Frontal cortex (tissue), 4 donors: ENCODE measurements around the gene PCAT6. TPM values are rescaled to one million over a fixed set of nuclear protein-coding genes. Genes with fewer than 3 reads are reported as not detected.
"Not testable (repeated sequence)": the region's sequence is repeated elsewhere in the genome, so short reads cannot be mapped to it uniquely, and the experiment has no call there.

Experiments
- DNase-seq, 2 donors: peaks; one replicate each; pipeline ENCODE4 v3.0.0; 2012; ENCODE audit warnings: low spot score in 2 of 2
- FAIRE-seq: peaks from 2 replicates; lab custom pipeline; 2012; peaks lifted over from hg19 to GRCh38; lab: Jason Lieb, UNC
- total RNA-seq: library from RNA; depleted of rRNA; stranded (reverse); fragments of >200 nt; gene quantifications from one replicate; pipeline ENCODE4 v1.2.3, GENCODE V29; 2014
- donor health status: control.
- donor health status: control.
- donor health status: control.

Gene PCAT6
- total RNA-seq, result not detected

DNA sequence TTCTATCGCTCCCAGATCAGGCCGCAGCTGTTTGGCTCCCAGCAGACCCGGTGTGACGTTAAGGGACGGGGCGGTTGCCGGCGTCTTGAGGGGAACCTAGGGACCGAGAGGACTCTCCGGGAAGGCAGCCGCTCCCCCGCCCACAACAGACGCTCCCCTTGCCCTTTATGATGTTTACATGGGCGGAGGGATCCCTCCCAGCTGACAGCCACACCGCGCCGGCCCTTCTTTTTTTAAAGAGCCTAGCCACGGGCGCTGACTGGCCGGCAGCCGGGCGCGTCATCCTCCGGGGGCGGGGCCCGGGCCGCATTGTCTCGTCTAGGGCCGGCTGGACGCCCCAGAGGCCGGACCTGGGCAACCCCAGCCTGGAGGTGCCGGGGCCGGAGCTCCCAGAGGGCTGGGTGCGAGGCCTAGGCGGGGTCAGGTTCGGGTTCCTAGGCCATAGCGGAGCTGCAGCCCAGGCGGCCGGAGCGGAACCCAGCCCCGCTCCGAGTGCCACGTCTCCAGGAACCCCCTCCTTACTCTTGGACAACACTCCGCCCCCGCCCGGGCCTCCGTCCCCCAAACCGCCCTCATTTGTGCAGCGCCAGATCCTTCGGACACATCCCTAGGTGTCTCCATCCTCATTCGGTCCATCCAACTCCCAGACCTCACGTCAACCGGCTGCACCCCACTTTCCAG lies at the start of gene PCAT6:
PCAT6 (plus strand) TSS at position 340 of the 681 bp plus-strand sequence.
- peak; percentile 97 to 99 for DNase-seq
- FAIRE-seq, result no peak

DNA sequence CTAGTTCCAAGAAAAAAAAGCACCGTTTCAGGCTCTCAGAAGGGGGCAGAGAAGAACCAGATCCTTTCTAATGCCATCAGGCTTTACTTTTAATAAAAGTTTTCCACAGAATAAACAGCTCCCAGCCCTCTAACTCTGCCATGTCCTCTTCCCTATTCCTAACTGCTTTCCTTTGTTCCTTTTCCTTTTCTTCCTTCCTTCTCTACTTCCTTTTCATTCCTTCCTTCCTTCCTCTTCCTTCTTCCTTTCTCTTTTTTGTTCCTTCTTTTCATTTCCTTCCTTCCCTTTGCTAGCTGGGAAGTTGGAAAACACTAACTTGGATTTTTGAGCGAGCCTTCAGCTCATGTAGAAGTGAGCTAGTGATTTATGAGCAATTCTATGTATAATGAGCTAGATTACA lies 48.7 kb upstream of the PCAT6 start:
- DNase-seq (no peak), FAIRE-seq (no peak)

DNA sequence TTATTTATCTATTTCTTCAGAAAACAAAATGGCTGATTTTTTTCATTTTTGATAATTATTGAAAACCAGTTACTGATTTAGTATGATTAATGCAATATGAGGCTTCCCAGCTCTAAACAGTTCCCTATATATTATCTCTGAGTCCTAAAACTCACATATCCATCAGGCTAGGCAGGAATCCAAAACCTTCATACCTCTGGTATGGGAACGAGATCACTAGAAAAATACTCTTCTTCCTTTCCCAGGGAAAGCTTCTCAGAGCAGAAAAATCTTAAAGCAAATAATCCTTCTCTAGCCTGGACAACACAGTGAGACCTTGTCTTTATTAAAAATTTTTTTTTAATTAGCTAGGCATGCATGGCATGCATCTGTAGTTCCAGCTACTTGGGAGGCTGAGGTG lies 45.0 kb upstream of the PCAT6 start:
- FAIRE-seq, result no peak
- DNase-seq, result no peak

DNA sequence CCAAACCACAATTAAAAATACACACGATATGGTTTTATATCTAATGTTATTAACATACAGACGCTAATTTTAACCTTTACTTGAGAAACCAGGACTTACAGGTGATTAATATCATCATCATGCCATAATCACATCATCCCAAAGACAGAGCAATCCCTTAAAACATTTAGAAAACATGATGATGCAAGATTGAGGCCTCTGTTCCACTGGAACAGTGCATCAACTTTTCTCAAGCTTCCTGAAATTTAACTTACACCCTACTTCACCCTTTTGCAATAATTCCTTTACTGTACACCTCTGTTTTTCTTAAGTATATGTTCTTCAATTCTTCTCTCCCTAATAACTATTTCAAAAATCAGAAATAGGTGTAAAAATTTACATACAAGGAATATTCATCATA lies 40.6 kb upstream of the PCAT6 start:
- no peak for DNase-seq
- no peak for FAIRE-seq

DNA sequence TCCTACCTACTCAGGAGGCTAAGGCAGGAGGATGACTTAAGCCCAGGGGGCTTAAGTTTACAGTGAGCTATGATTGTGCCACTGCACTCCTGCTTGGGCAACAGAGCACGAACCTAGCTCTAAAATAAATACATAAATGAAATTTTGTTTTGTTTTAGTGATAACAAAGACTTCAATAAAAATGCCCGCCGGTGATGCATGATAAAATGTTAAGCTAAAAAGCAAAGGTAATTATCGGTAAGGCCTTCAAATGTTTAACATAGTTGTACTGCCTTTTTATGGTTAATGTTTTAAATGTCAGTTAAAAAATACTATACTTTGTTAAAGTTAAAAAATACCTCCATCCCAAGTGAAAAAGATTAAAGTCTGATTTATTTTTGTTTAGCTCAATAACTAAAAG lies 29.6 kb upstream of the PCAT6 start:
- FAIRE-seq, result no peak
- DNase-seq, result no peak

DNA sequence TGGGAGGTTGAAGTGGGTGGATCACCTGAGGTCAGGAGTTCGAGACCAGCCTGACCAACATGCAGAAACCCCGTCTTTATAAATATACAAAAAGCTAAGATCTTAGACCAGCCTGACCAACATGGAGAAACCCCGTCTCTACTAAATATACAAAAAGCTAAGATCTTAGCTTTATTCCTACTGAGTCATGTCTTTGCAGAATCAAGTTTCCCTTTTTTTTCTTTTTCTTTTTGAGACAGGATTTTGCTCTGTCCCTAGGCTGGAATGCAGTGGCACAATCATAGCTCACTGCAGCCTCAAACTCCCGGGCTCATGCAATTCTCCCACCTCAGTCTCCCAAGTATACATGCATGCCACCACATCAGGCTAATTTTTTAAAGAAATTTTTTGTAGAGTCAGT lies 23.9 kb upstream of the PCAT6 start:
- FAIRE-seq (no peak), DNase-seq (no peak)

DNA sequence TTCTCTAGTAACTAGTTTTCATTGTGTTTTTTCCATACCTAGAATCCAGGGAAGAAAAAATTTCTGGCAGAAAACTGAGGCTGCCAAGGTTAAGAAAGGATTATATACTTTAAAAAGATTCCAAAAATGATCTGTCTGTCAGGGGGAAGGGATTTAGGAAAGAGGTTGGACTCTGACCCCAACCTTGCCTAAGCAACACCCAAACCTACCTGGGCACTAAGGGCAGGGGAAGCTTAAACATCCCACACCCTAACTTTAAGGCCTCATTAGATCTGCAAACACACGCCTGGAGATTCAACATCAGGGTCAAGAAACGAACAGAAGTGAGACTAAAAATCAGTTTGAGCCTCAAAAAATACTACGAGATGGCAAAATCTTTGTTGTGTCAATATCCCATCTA lies 22.0 kb upstream of the PCAT6 start:
- FAIRE-seq, result no peak
- DNase-seq, result no peak

DNA sequence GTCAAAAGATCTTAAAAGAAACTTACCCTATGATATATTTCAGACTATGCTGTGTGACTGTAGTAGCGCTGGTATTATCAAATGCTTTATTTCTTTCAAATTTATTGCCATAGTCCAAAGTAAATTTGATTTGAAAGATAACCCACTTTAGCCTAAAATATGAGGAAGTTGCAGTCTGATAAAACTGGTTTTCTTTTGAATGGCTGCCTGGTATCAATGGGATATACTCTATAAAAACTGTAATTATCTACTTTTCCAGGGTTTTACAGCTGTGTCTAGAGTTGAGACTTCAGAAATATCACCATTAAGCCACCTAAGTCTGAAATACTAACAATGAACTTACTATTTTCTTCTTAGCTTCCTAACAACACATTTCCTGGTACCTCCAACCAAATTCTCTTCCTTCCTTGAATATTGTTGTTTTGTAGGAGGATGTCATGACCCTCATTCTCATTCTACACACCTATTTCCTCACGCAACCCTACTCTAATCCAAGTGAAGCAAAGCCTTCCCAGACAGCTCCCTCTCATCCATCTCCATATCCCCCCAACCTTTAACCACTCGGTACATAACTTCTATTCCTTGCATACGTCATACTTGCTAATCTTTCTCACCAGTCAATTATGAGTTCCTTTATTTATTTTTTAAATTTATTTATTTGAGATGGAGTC lies 19.5 kb upstream of the PCAT6 start:
- FAIRE-seq (no peak), DNase-seq (no peak)

DNA sequence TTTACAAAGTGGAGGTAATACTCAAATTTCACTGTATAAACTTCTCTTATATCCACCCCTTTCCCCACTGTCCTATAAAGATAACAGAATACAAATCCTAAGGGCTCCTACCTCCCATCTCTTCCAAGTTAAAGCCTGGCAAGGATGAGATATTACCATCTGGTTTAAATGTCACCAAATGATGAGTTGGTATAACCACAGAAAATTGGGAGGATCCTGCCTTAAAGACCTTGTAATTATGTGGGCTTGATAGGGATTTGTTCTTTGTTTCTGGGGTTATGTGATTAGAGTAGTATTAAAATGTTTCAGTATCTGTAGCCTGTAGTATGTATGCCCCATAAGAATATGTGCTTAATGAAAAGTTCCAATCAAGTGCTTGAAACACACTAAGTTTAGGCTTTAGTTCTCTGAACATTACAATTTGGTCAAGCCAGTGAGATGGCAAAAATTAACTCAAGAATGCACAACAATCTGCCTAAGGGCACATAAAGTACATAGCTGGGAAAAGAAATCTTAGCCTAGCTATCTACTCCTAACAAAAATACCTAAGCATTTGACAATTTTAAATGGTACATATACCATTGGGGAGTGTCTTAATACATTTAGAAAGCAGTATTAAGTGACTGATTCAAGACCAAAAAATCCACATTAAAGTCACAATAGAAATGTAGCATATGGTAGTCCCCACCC lies 16.6 kb upstream of the PCAT6 start:
- no peak for FAIRE-seq

DNA sequence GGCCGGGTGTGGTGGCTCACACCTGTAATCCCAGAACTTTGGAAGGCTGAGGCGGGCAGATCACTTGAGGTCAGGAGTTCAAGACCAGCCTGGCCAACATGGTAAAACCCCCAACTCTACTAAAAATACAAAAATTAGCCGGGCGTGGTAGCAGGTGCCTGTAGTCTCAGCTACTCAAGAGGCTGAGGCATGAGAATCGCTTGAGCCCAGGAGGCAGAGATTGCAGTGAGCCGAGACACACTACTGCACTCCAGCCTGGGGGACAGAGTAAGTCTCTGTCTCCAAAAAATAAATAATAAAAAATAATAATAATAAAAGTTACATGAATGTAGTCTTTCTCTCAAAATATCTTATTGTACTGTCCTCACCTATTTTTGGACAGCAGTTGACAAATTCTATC lies 15.8 kb upstream of the PCAT6 start:
- not testable (repeated sequence) for DNase-seq, FAIRE-seq

More for the DNA sequence above, 16.6 kb upstream of the PCAT6 start:
- no peak for DNase-seq

DNA sequence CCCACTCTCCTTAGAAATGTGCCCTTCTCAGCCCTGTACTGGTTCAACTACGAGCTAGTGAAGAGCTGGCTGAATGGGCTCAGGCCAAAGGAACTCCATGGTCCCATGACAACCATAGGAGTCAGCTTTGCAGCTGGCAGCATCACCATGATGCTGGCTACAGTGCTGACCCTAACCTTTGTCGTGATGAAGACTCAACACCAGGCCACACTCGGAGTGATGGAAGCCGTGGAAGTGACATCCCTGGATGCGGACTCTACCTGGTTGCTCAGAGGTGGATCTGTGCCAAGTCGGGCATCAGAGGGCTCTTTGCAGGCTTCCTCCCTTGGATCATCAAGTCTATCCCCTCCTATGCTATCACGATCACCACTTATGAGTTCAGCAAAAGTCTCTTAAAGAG lies 14.1 kb upstream of the PCAT6 start:
- no peak for FAIRE-seq
- DNase-seq, result no peak

DNA sequence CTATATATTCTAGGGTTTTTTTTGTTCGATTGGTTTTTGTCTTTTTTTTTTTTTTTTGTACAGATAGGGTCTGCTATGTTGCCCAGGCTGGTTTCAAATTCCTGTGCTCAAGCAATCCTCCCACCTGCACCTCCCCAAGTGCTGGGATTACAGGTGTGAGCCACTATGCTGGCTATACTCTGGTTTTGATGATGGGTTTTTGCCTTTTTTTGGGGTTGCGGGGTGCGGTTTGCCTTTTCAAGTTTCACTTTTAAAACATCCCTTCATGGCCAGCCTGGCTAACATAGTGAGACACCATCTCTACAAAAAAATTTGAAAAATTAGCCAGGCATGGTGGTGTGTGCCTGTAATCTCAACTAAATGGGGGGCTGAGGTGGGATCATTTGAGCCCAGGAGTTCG lies 12.5 kb upstream of the PCAT6 start:
- DNase-seq (no peak), FAIRE-seq (no peak)

DNA sequence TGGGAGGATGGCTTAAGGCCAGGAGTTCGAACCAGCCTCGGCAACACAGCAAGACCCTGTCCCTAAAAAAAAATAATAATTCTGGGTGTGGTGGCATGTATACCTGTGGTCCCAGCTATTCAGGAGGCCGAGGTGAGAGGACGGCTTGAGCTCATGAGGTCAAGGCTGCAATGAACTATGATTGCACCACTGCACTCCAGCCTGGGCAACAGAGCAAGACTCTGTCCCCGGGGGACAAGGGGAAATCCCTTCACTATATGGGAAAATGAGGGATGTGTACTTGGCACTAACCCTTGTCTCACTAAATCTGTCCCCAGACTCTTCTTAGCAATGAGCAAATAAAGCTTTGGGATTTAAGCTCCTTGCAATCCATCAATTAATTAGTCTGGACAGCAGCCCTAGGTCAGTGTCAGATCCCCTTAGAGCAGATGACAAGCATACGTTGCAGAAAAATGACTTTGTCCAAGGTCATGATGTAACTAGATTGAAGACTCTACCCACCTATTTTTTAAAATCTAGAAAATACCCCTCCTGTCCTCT lies 11.9 kb upstream of the PCAT6 start:
- no peak for DNase-seq
- no peak for FAIRE-seq

DNA sequence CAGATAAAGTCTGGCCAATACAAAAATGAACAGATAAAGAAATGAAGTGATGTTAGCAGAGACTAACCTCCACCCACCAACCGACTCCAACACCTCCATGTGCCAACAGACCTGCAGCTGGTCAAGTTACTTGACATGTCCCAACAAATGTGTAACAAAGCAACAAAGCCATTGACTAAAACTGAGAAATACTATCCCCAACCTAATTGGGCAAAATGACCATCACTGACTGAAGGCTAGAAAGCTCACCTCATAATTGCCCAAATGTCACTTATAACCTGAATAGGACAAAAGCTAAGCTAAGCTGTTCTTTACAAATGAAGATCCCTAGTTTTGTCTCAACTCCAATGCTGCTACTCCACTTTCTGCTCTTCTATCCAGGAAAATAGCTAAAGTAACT lies 10.0 kb upstream of the PCAT6 start:
- FAIRE-seq (no peak), DNase-seq (no peak)

DNA sequence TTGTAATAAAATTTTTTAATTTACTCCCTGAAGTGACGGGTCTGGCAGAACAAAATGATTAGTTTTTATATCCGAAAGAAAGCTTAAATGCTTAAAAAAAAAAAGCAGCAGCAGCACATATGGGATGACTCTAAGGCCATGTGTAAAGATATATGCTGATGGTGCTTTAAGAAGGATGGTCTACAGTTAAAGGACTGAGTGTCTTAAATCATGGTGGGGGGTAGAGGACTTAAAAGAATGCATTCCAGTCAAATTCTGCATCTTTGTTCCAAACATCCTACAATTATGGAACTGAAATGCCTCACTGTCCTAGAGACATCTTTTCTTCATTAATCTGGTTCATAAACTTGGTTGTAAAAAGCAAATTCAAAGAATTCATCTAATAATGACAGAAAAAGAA lies 9.6 kb upstream of the PCAT6 start:
- FAIRE-seq, result no peak

DNA sequence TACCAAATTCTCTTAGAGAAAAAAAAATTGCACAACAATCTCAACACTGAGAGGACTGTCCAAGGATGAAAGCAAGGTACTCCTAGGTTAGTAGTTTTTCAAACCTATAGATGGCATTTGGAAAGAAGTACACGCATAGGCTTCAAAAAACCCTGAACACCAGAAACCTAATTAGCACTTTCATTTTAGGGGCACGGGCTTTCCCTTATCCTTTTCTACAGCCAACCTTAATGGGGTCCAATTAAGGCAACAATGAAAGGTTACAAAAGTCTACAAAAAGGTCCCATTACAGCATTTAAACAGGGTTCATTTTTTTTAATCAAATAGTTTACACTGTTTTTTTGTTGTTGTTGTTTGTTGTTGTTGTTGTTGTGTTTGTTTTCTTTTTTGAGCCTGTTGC lies 8.7 kb upstream of the PCAT6 start:
- DNase-seq, result no peak
- no peak for FAIRE-seq

More for the DNA sequence above, 9.6 kb upstream of the PCAT6 start:
- DNase-seq, result no peak

DNA sequence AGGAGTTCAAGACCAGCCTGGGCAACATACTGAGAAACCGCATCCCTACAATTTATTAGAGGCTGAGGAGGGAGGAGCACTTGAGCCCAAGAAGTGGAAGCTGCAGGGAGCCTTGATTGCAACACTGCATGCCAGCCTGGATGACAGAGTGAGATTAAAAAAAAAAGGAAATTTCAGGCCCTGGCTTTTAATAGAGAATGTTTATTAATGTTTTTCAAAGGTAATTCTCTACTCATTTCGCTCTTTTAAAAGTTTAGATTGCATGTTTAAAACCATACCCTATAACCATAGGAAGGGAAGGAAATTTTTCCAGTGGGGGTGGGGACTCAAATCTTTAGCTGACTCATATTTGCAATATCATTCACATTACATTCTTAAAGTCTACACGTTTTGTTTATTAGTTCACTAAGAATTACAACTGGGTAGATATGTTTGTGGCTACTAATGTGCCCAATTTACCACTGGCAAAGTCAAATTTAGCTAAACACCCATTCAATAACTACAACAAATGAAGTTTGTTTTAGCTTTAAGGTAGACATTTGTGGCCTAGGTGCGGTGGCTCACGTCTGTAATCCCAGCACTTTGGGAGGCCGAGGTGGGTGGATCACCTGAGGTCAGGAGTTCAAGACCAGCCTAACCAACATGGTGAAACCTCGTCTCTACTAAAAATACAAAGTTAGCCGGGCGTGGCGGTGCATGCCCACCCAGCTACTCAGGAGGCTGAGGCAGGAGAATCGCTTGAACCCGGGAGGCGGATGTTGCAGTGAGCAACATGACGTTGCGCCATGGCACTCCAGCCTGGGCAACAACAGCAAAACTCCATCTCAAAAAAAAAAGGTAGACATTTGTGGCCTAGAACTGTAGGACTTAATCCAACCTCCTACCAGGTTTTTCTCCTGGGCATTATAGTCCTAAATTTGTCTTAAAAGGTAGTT lies 7.5 kb upstream of the PCAT6 start:
- FAIRE-seq, result no peak

DNA sequence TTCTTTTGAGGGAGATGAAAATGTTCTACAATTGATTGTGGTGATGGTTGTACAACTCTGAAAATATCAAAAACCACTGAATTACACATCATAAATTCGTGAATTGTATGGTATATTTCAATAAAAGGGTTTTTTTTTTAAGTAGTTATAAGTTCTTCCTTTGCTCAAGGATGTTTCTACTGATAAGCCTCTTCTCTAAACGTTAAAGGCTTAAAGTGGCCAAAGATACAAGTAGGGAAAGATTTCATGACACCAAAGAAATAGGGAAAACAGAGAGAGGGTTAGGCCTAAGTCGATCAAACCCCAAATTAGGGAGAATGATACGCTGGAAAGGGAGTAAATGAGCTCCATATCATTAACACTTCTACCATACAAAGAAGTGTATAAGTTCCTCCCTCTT lies 6.6 kb upstream of the PCAT6 start:
- DNase-seq, result no peak
- no peak for FAIRE-seq

More for the DNA sequence above, 7.5 kb upstream of the PCAT6 start:
- no peak for DNase-seq

DNA sequence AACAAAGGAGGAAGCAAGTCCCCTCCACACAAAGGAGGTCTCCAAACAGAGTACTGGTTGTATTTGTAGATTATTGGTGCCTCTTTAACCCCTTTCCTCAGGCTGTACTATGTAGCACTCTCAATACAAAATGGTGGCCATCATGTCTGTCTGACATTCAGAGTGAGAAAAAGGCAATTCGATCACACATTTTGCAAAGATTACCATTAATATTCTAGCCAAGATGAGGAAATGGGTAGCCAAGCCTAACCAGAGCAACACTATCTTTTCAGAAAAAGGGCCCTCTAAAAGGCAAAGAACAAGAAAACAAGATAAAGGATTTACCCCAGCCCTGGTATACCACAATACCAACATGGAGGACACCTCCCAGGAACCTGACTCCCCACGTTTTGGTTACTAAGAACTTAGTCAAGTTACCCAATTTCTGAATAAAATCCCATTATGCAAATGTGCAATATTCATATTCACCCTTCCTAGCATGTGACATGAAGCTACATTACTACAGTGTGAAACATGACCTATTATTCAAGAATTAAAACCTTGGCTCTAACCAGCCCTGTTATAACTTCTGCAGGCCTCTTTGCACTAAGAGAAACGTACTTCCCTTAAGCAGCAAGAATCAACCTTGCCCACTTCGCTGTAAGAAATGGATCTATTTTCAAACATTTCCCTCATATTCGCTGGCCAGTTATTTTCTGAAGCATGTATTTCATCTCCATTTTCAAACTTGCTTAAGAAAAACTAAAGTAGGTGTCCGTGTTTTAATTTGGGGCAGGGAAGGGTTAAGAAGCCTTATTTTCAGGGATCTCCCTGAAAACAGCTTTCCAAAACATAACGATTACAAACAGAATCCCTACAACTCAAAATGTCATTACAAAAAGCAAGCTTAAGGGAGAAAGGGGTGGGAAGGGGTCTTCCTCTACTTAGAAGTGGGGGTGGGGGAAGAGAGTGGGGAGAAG lies 4.6 kb upstream of the PCAT6 start:
- FAIRE-seq (no peak), DNase-seq (no peak)
